IPS-NIHi7 (cell line): Measurements from ENCODE around the gene CAPNS1.
"Not testable (repeated sequence)": the region's sequence is repeated elsewhere in the genome, so short reads cannot be mapped to it uniquely, and the experiment has no call there.

ENCODE experiments used
- DNase-seq: peaks from one replicate; pipeline ENCODE4 v3.0.0; 2012; ENCODE audit warnings: mixed read lengths; ENCODE audit errors: extremely low spot score

The CAPNS1 gene

GRCh38 chr19:36114721-36115452 is 25.0 kb upstream of the CAPNS1 start, which contains the start of gene POLR2I:
POLR2I (minus strand) TSS chr19:36114875; CDS start chr19:36114856, 19 bp downstream.
- DNase-seq = peak; percentile 99

GRCh38 chr19:36115453-36116343 is 24.2 kb upstream of the CAPNS1 start, which contains the start of gene TBCB:
TBCB (plus strand) TSS chr19:36115468; CDS start chr19:36115561, 93 bp downstream.
- peak; percentile 75 for DNase-seq

GRCh38 chr19:36116344-36116637 is 23.6 kb upstream of the CAPNS1 start:
- no peak for DNase-seq

- DNase-seq = no peak
These were observed 19.5 kb upstream of the CAPNS1 start for GRCh38 chr19:36120092-36120983.

- DNase-seq = no peak
These were observed 18.9 kb upstream of the CAPNS1 start for GRCh38 chr19:36120984-36121358.

GRCh38 chr19:36121486-36122124 is 18.3 kb upstream of the CAPNS1 start:
- no peak for DNase-seq

- DNase-seq = no peak
These were observed 14.3 kb upstream of the CAPNS1 start for GRCh38 chr19:36125557-36125956.

GRCh38 chr19:36128392-36128736 is 11.5 kb upstream of the CAPNS1 start:
- no peak for DNase-seq

- not testable (repeated sequence) for DNase-seq
These were observed 8.6 kb upstream of the CAPNS1 start for GRCh38 chr19:36131221-36131620.

GRCh38 chr19:36134867-36135266 is 5.0 kb upstream of the CAPNS1 start:
- DNase-seq = not testable (repeated sequence)

- DNase-seq = no peak
These were observed 2.7 kb upstream of the CAPNS1 start for GRCh38 chr19:36136964-36137686.

- no peak for DNase-seq
These were observed 770 bp upstream of the CAPNS1 start for GRCh38 chr19:36139120-36139472.

GRCh38 chr19:36140304-36141038 is 605 bp downstream of the CAPNS1 start:
- DNase-seq = peak; percentile 79

GRCh38 chr19:36141039-36141927 is 1.4 kb downstream of the CAPNS1 start:
- peak; percentile 91 for DNase-seq

GRCh38 chr19:36142046-36142445 is 2.2 kb downstream of the CAPNS1 start:
- no peak for DNase-seq

- DNase-seq = no peak
These were observed 2.6 kb downstream of the CAPNS1 start for GRCh38 chr19:36142496-36142895.

- DNase-seq = no peak
These were observed 4.8 kb downstream of the CAPNS1 start for GRCh38 chr19:36144624-36145023.

GRCh38 chr19:36149673-36150406 is 10.0 kb downstream of the CAPNS1 start:
- DNase-seq = no peak
